ENCODE results near the gene CROCC. TPM values are rescaled to one million over a fixed set of nuclear protein-coding genes. Genes with fewer than 3 reads are reported as not detected.
"Not testable (repeated sequence)": the region's sequence is repeated elsewhere in the genome, so short reads cannot be mapped to it uniquely, and the experiment has no call there.

CROCC gene
- polyA plus RNA-seq, 1 donor (not counting 4 experiments of a cell fraction or from before 2014, with no cell fraction given), result 8.2 TPM

DNA sequence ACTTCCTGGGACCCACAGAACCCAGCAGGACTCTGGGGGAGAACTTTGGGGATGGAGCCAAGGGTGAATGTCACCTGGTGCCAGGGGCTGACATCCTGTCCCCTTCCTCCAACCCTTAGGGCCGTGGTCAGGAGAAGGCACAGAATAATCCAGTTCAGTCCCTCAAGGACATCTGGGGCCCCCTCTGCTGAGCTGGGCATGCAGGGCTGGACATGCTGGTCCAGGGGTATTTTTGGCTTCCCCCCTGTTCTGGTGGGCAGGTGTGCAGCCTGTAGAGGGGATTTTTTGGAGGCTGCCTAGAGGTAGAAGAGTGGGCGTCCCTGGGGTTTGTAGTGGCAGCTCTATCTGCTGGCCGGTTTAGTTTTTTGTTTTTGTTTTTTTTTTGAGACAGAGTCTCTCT, 3.4 kb upstream of the CROCC start:
- Histone ChIP-seq H3K27me3 (ENCODE audit: control insufficient read depth, extremely low read depth, insufficient read depth, low read length) (no peaks in the 10 kb centered on the region), H4K20me1 (ENCODE audit: control insufficient read depth, extremely low read depth, insufficient read depth, low read length) (no peaks in the 10 kb centered on the region), H3K4me1 (ENCODE audit: control insufficient read depth, extremely low read depth, insufficient read depth, low read length) (peaks cover 17% of the 10 kb centered on the region), H3K4me3 (ENCODE audit: control insufficient read depth in 2 of 3, extremely low read depth in 1 of 3, insufficient read depth in 2 of 3, low read depth in 1 of 3, low read length in 3 of 3) (no peak overlapping the region), H3K36me3 (ENCODE audit: control insufficient read depth in 2 of 2, extremely low read depth in 1 of 2, insufficient read depth in 2 of 2, low read length in 2 of 2) (peaks cover 2 to 5% of the 10 kb centered on the region in 2 experiments), H3K9me3 (ENCODE audit: control insufficient read depth, low read depth, low read length) (no peaks in the 10 kb centered on the region), H2AFZ (ENCODE audit: control insufficient read depth, low read length) (no peak overlapping the region), H3K4me2 (ENCODE audit: control insufficient read depth, extremely low read depth, insufficient read depth, low read depth, low read length) (no peak overlapping the region), H3K79me2 (ENCODE audit: control insufficient read depth, insufficient read depth, low read length) (no peaks in the 10 kb centered on the region), H3K9ac (ENCODE audit: control insufficient read depth, extremely low read depth, insufficient read depth, low read length) (no peak overlapping the region), H3K27ac (ENCODE audit: control insufficient read depth, insufficient read depth, low read length) (no peak overlapping the region), H3K9me1 (ENCODE audit: control insufficient read depth, extremely low read depth, insufficient read depth, low read length) (no peaks in the 10 kb centered on the region)
- FAIRE-seq, result no peak
- no peak for DNase-seq (ENCODE audit: low read depth, low spot score)
- TF ChIP-seq EZH2 (IDR thresholded peaks at IDR 0.05; ENCODE audit: low read length), result no peak
- TF ChIP-seq, protein P1, sequence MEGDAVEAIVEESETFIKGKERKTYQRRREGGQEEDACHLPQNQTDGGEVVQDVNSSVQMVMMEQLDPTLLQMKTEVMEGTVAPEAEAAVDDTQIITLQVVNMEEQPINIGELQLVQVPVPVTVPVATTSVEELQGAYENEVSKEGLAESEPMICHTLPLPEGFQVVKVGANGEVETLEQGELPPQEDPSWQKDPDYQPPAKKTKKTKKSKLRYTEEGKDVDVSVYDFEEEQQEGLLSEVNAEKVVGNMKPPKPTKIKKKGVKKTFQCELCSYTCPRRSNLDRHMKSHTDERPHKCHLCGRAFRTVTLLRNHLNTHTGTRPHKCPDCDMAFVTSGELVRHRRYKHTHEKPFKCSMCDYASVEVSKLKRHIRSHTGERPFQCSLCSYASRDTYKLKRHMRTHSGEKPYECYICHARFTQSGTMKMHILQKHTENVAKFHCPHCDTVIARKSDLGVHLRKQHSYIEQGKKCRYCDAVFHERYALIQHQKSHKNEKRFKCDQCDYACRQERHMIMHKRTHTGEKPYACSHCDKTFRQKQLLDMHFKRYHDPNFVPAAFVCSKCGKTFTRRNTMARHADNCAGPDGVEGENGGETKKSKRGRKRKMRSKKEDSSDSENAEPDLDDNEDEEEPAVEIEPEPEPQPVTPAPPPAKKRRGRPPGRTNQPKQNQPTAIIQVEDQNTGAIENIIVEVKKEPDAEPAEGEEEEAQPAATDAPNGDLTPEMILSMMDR (optimal IDR thresholded peaks at IDR 0.05 in 1 of 3, IDR thresholded peaks at IDR 0.05 in 1 of 3, conservative IDR thresholded peaks at IDR 0.05 in 1 of 3; ENCODE audit: extremely low read depth in 1 of 3, insufficient read depth in 2 of 3, low read length in 3 of 3), result no peak
- dilution Hi-C loops (cut with MboI; ENCODE audit: extremely low pct_ligation_motif_present, low sequenced_read_pairs), result no loop called here

DNA sequence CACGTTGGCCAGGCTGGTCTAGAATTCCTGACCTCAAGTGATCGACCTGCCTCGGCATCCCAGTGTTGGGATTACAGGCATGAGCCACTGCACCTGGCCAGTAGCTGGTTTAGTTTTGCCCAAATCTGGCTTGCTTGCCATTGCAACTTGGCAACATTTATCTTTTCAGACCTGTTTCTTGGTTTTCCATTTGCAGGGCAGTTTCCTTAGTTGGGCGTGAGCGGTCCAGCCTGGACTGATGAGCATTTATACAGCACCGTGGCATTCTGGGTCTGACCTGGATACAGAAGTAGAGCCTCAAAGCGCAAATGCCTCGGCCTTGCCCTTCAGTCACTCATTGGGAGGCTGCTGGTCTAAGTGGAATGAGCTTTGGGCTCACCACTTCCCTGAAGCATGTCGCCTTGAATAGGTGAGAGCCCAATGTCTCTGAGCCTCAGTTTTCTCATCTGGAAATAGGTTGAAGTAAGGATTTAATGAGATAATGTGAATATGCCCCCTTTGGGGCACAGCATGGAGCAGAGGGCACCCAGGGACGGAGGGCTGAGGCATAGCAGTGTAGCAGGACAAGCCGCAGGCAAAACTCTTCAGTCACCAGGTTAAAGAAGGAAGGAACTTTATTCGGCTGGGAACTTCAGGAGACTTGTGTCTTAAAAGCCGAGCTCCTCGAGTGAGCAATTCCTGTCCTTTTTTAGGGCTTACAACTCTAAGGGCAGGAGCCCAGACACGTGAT, 2.6 kb upstream of the CROCC start:
- H3K9me3 ChIP-seq (ENCODE audit: control insufficient read depth, low read depth, low read length); H3K36me3 ChIP-seq (ENCODE audit: control insufficient read depth in 2 of 2, extremely low read depth in 1 of 2, insufficient read depth in 2 of 2, low read length in 2 of 2); H3K27ac ChIP-seq (ENCODE audit: control insufficient read depth, insufficient read depth, low read length); H2AFZ ChIP-seq (ENCODE audit: control insufficient read depth, low read length); H3K79me2 ChIP-seq (ENCODE audit: control insufficient read depth, insufficient read depth, low read length); H3K4me2 ChIP-seq (ENCODE audit: control insufficient read depth, extremely low read depth, insufficient read depth, low read depth, low read length); H3K27me3 ChIP-seq (ENCODE audit: control insufficient read depth, extremely low read depth, insufficient read depth, low read length); H4K20me1 ChIP-seq (ENCODE audit: control insufficient read depth, extremely low read depth, insufficient read depth, low read length); dilution Hi-C loops (cut with MboI; ENCODE audit: extremely low pct_ligation_motif_present, low sequenced_read_pairs); H3K9me1 ChIP-seq (ENCODE audit: control insufficient read depth, extremely low read depth, insufficient read depth, low read length); H3K4me3 ChIP-seq (ENCODE audit: control insufficient read depth in 2 of 3, extremely low read depth in 1 of 3, insufficient read depth in 2 of 3, low read depth in 1 of 3, low read length in 3 of 3); H3K9ac ChIP-seq (ENCODE audit: control insufficient read depth, extremely low read depth, insufficient read depth, low read length); DNase-seq (ENCODE audit: low read depth, low spot score): not testable (repeated sequence)
- peak; percentile 84 for FAIRE-seq
- H3K4me1 ChIP-seq (ENCODE audit: control insufficient read depth, extremely low read depth, insufficient read depth, low read length), result peaks cover 14% of the 10 kb centered on the region

DNA sequence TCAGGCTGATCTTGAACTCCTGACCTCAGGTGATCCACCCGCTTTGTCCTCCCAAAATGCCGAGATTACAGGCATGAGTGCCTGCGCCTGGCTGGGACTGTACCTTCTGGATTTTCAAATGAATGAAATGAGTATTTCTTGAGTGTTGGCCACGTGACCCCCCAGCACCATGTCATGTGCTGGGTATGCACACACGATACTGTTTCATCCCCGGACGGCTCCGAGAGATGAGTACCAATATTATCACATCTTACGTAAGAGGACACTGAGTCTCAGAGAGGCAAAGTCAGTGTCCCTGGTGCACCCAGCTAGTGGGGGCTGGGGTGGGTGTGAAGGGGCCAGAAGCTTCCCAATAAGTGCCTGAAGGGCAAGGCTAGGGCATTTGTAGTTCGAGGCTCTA, 780 bp upstream of the CROCC start:
- no peak overlapping the region for H3K27ac ChIP-seq (ENCODE audit: control insufficient read depth, insufficient read depth, low read length)
- H3K27me3 ChIP-seq (ENCODE audit: control insufficient read depth, extremely low read depth, insufficient read depth, low read length), result no peaks in the 10 kb centered on the region
- TF ChIP-seq, protein P1 (optimal IDR thresholded peaks at IDR 0.05 in 1 of 3, IDR thresholded peaks at IDR 0.05 in 1 of 3, conservative IDR thresholded peaks at IDR 0.05 in 1 of 3; ENCODE audit: extremely low read depth in 1 of 3, insufficient read depth in 2 of 3, low read length in 3 of 3), result no peak
- no peak for TF ChIP-seq EZH2 (IDR thresholded peaks at IDR 0.05; ENCODE audit: low read length)
- H3K9me1 ChIP-seq (ENCODE audit: control insufficient read depth, extremely low read depth, insufficient read depth, low read length), result no peaks in the 10 kb centered on the region
- H3K79me2 ChIP-seq (ENCODE audit: control insufficient read depth, insufficient read depth, low read length), result no peaks in the 10 kb centered on the region
- no peak overlapping the region for H3K4me3 ChIP-seq (ENCODE audit: control insufficient read depth in 2 of 3, extremely low read depth in 1 of 3, insufficient read depth in 2 of 3, low read depth in 1 of 3, low read length in 3 of 3)
- H3K9ac ChIP-seq (ENCODE audit: control insufficient read depth, extremely low read depth, insufficient read depth, low read length), result no peak overlapping the region
- dilution Hi-C loops (cut with MboI; ENCODE audit: extremely low pct_ligation_motif_present, low sequenced_read_pairs), result no loop called here
- H3K9me3 ChIP-seq (ENCODE audit: control insufficient read depth, low read depth, low read length), result no peaks in the 10 kb centered on the region
- peaks cover 4 to 5% of the 10 kb centered on the region in 2 experiments for H3K36me3 ChIP-seq (ENCODE audit: control insufficient read depth in 2 of 2, extremely low read depth in 1 of 2, insufficient read depth in 2 of 2, low read length in 2 of 2)
- no peak overlapping the region for H3K4me2 ChIP-seq (ENCODE audit: control insufficient read depth, extremely low read depth, insufficient read depth, low read depth, low read length)
- H3K4me1 ChIP-seq (ENCODE audit: control insufficient read depth, extremely low read depth, insufficient read depth, low read length), result peaks cover 18% of the 10 kb centered on the region
- DNase-seq (ENCODE audit: low read depth, low spot score) (no peak), FAIRE-seq (peak; percentile 75)
- H4K20me1 ChIP-seq (ENCODE audit: control insufficient read depth, extremely low read depth, insufficient read depth, low read length), result peaks cover 2% of the 10 kb centered on the region
- no peak overlapping the region for H2AFZ ChIP-seq (ENCODE audit: control insufficient read depth, low read length)
